ENCODE data around the gene TRIM65. TPM values are rescaled to one million over a fixed set of nuclear protein-coding genes. Genes with fewer than 3 reads are reported as not detected.
"Not testable (repeated sequence)": the region's sequence is repeated elsewhere in the genome, so short reads cannot be mapped to it uniquely, and the experiment has no call there.

Gene TRIM65
- total RNA-seq, 2 experiments from 2014 or later, result 54.2 to 60.4 TPM

- ChIA-PET POLR2A (interaction anchor here (0.7 to 1.4 kb wide), 5 partner anchors 10 to 676 kb away, joined by 3 to 8 read pairs (median 3); partner anchors contain the start of gene WBP2), CTCF (ENCODE audit: unreplicated experiment) (interaction anchor here (0.6 to 1.0 kb wide), 3 partner anchors 10 to 165 kb away, joined by 3 to 5 read pairs (median 3); partner anchors contain the start of gene WBP2)
- H3K4me2 ChIP-seq (ENCODE audit: low read length); BruUV-seq (replicated peaks); H3K9me3 ChIP-seq (ENCODE audit: low read length); H3K36me3 ChIP-seq (ENCODE audit: insufficient read depth, low read length); H2AFZ ChIP-seq (ENCODE audit: low read length); H3K9me2 ChIP-seq (ENCODE audit: insufficient read depth, low read length); H4K20me1 ChIP-seq (ENCODE audit: insufficient read depth, low read length); H3K79me2 ChIP-seq (ENCODE audit: insufficient read depth, low read depth, low read length); H3K4me3 ChIP-seq (ENCODE audit: low read depth, low read length, poor library complexity, severe bottlenecking); DNase-seq (ENCODE audit: low spot score); intact Hi-C loops (cut with micrococcal nuclease; ENCODE audit: unreplicated experiment): not testable (repeated sequence)
- peaks cover 18% of the 10 kb centered on the region for H3K4me1 ChIP-seq (ENCODE audit: insufficient read depth, low read length, poor library complexity, severe bottlenecking)
- H3K27ac ChIP-seq (ENCODE audit: low read depth, low read length, poor library complexity, severe bottlenecking), result peak overlapping the region; percentile 45
Observed at GRCh38 chr17:75865404-75866188, 31.2 kb downstream of the TRIM65 start.

GRCh38 chr17:75864887-75865286, 31.9 kb downstream of the TRIM65 start:
- peak overlapping the region; percentile 51 for H3K4me2 ChIP-seq (ENCODE audit: low read length)
- CTCF ChIA-PET (ENCODE audit: unreplicated experiment), result interaction anchor here (0.6 to 1.0 kb wide), 3 partner anchors 10 to 165 kb away, joined by 3 to 5 read pairs (median 3); partner anchors contain the start of gene WBP2
- peak overlapping the region; percentile 57; the same call in 1 of the 2 replicates for H2AFZ ChIP-seq (ENCODE audit: low read length)
- H3K9me3 ChIP-seq (ENCODE audit: low read length); H3K36me3 ChIP-seq (ENCODE audit: insufficient read depth, low read length); H4K20me1 ChIP-seq (ENCODE audit: insufficient read depth, low read length); H3K9me2 ChIP-seq (ENCODE audit: insufficient read depth, low read length); intact Hi-C loops (cut with micrococcal nuclease; ENCODE audit: unreplicated experiment); H3K79me2 ChIP-seq (ENCODE audit: insufficient read depth, low read depth, low read length); BruUV-seq (replicated peaks); DNase-seq (ENCODE audit: low spot score): not testable (repeated sequence)
- H3K4me1 ChIP-seq (ENCODE audit: insufficient read depth, low read length, poor library complexity, severe bottlenecking), result peaks cover 18% of the 10 kb centered on the region
- H3K4me3 ChIP-seq (ENCODE audit: low read depth, low read length, poor library complexity, severe bottlenecking), result peak overlapping the region; percentile 5
- H3K27ac ChIP-seq (ENCODE audit: low read depth, low read length, poor library complexity, severe bottlenecking), result peak overlapping the region; percentile 45
- POLR2A ChIA-PET, result interaction anchor here (0.6 to 1.4 kb wide), 9 partner anchors 9 to 498 kb away, joined by 3 to 8 read pairs (median 3); partner anchors contain the start of gene WBP2

GRCh38 chr17:75864448-75864871, 32.3 kb downstream of the TRIM65 start:
- no peaks in the 10 kb centered on the region for H3K36me3 ChIP-seq (ENCODE audit: insufficient read depth, low read length)
- BruUV-seq (replicated peaks), result no TSS peak
- H4K20me1 ChIP-seq (ENCODE audit: insufficient read depth, low read length), result no peaks in the 10 kb centered on the region
- CTCF ChIA-PET (ENCODE audit: unreplicated experiment), result interaction anchor here (1.0 kb wide), 2 partner anchors 9 to 12 kb away, joined by 3 to 5 read pairs; partner anchors contain the start of gene WBP2
- intact Hi-C loops (cut with micrococcal nuclease; ENCODE audit: unreplicated experiment), result no loop called here
- peak overlapping the region; percentile 51 for H3K4me2 ChIP-seq (ENCODE audit: low read length)
- no peaks in the 10 kb centered on the region for H3K79me2 ChIP-seq (ENCODE audit: insufficient read depth, low read depth, low read length)
- H3K27ac ChIP-seq (ENCODE audit: low read depth, low read length, poor library complexity, severe bottlenecking), result peak overlapping the region; percentile 45
- DNase-seq (ENCODE audit: low spot score), result peak; percentile 89
- H2AFZ ChIP-seq (ENCODE audit: low read length), result peak overlapping the region; percentile 57; the same call in 1 of the 2 replicates
- TF ChIP-seq EZH2phosphoT487 (IDR thresholded peaks at IDR 0.05; ENCODE audit: borderline replicate concordance, low read depth, low read length), result no peak
- TF ChIP-seq, protein P1, sequence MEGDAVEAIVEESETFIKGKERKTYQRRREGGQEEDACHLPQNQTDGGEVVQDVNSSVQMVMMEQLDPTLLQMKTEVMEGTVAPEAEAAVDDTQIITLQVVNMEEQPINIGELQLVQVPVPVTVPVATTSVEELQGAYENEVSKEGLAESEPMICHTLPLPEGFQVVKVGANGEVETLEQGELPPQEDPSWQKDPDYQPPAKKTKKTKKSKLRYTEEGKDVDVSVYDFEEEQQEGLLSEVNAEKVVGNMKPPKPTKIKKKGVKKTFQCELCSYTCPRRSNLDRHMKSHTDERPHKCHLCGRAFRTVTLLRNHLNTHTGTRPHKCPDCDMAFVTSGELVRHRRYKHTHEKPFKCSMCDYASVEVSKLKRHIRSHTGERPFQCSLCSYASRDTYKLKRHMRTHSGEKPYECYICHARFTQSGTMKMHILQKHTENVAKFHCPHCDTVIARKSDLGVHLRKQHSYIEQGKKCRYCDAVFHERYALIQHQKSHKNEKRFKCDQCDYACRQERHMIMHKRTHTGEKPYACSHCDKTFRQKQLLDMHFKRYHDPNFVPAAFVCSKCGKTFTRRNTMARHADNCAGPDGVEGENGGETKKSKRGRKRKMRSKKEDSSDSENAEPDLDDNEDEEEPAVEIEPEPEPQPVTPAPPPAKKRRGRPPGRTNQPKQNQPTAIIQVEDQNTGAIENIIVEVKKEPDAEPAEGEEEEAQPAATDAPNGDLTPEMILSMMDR (conservative IDR thresholded peaks at IDR 0.05; ENCODE audit: low read length), result peak; percentile 42
- peaks cover 20% of the 10 kb centered on the region for H3K4me1 ChIP-seq (ENCODE audit: insufficient read depth, low read length, poor library complexity, severe bottlenecking)
- peak overlapping the region; percentile 5 for H3K4me3 ChIP-seq (ENCODE audit: low read depth, low read length, poor library complexity, severe bottlenecking)
- H3K9me2 ChIP-seq (ENCODE audit: insufficient read depth, low read length), result no peaks in the 10 kb centered on the region
- POLR2A ChIA-PET, result interaction anchor here (0.6 to 1.4 kb wide), 8 partner anchors 8 to 498 kb away, joined by 3 to 8 read pairs (median 3); no protein-coding TSS in a partner anchor
- H3K9me3 ChIP-seq (ENCODE audit: low read length), result no peaks in the 10 kb centered on the region
